WERI-Rb-1 (cell line): Measurements from ENCODE around the gene TIMM22.
"Not testable (repeated sequence)": the region's sequence is repeated elsewhere in the genome, so short reads cannot be mapped to it uniquely, and the experiment has no call there.

Experiments used
- DNase-seq: peaks from one replicate; pipeline ENCODE4 v3.0.0-alpha.2; 2020
- H3K27ac ChIP-seq: fragments of 250-450 bp; sonication (Bioruptor Pico); 2 replicates; pipeline ENCODE4 v1.5.1; 2020; ENCODE audit warnings: mild to moderate bottlenecking, moderate library complexity
- H3K27me3 ChIP-seq: fragments of 250-450 bp; sonication (Bioruptor Pico); 2 replicates; pipeline ENCODE4 v1.5.1; 2021; ENCODE audit warnings: mild to moderate bottlenecking, low read depth, moderate library complexity; ENCODE audit not compliant: insufficient read depth, severe bottlenecking
- H3K36me3 ChIP-seq: fragments of 250-450 bp; sonication (Bioruptor Pico); 2 replicates; pipeline ENCODE4 v1.5.1; 2020; ENCODE audit warnings: mild to moderate bottlenecking, moderate library complexity
- H3K4me3 ChIP-seq: 2 replicates; pipeline ENCODE4 v1.5.1; 2011; ENCODE audit warnings: low read depth, mild to moderate bottlenecking, control low read depth, low read length
- H3K9me3 ChIP-seq: fragments of 250-450 bp; sonication (Bioruptor Pico); 2 replicates; pipeline ENCODE4 v1.5.1; 2021; ENCODE audit warnings: mild to moderate bottlenecking, moderate library complexity; ENCODE audit not compliant: severe bottlenecking
- CTCF ChIP-seq: IDR thresholded peaks from 2 replicates; pipeline ENCODE4 v1.5.1; 2011; ENCODE audit warnings: low read depth, mild to moderate bottlenecking, control low read depth, inconsistent platforms, low read length

TIMM22 gene

DNA sequence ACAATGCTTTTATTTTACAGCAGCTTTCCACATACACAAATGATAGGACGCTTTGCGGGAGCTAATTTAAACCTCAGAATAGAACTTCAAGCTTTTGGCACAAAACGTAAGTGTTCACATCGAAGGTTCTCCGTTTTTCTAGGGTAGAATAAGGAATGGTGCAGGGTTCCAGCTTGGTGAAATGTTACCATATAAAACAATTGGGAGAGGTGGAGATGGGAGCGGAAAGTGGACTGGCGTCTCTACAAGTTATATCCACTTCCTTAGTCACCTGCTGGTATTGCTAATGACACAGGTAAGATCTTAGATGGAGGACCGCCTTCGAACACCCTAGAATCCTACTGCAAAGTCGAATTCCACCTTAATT, 15.7 kb upstream of the TIMM22 start:
- Histone ChIP-seq H3K9me3 (no peaks in the 10 kb centered on the region), H3K27ac (no peak overlapping the region), H3K27me3 (no peaks in the 10 kb centered on the region), H3K4me3 (no peak overlapping the region), H3K36me3 (no peaks in the 10 kb centered on the region; the same call in 1 of the 2 replicates)
- TF ChIP-seq CTCF: no peak
- no peak for DNase-seq

DNA sequence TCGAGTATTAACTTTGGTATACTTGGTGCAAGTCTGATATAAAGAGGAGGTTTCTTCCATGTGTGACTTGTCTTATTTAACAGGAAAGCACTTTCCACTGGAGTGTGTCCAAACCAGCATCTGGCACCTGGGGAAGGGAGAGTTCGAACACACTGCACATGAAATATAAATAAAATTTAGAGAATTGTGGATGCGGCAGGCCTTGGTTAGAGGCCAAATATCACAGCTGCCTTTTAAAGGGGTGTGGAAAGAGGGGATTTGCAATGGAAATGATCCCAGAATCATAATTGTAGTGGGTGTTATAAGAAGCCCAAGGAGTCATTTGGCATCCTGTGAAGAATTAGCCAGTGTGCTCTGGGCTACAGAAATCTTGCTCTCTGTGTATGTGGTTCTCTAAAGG, 13.0 kb upstream of the TIMM22 start:
- DNase-seq: no peak
- Histone ChIP-seq H3K4me3 (no peak overlapping the region), H3K27me3 (no peaks in the 10 kb centered on the region)

DNA sequence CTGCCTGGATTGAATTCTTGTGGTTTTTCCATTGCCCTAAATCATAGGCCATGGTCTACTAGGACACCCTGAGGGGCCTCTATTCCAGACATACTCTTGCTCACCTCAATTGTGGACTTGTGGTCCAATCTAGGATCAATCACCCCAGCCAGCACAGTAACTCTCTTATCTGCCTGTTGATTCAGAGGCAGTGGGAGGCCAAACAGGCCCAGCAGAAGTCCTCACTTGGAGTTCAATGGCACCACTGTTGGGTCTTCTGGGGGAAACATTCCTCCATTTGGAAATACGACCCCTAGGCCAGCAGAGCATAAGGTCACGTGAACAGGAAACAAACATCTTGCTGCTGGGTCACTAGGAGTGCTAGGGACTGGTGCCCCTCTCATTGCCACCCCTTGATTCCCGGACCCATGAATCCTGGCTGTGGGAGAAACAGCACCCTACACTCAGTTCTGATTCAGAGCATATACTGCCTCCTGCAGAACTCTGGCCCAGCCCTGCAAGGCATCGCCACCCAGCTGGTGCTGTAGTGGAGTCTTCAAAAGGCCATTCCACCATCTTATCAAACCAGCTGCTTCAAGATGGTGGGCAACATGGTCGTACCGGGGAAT, 10.5 kb upstream of the TIMM22 start:
- no peak overlapping the region for H3K4me3 ChIP-seq
- H3K9me3 ChIP-seq: no peaks in the 10 kb centered on the region
- DNase-seq: no peak
- H3K27ac ChIP-seq: no peak overlapping the region
- no peaks in the 10 kb centered on the region for H3K36me3 ChIP-seq
- no peak for TF ChIP-seq CTCF
- no peaks in the 10 kb centered on the region for H3K27me3 ChIP-seq

More for the DNA sequence above, 13.0 kb upstream of the TIMM22 start:
- no peaks in the 10 kb centered on the region for H3K36me3 ChIP-seq
- H3K27ac ChIP-seq: no peak overlapping the region
- no peaks in the 10 kb centered on the region for H3K9me3 ChIP-seq
- TF ChIP-seq CTCF: no peak

- Histone ChIP-seq H3K36me3 (no peaks in the 10 kb centered on the region), H3K4me3 (no peak overlapping the region), H3K27ac (no peak overlapping the region), H3K27me3 (no peaks in the 10 kb centered on the region), H3K9me3 (no peaks in the 10 kb centered on the region)
- no peak for TF ChIP-seq CTCF
- no peak for DNase-seq
Observed at GRCh38 chr17:987931-988330, 9.0 kb upstream of the TIMM22 start.

- no peak overlapping the region for H3K4me3 ChIP-seq
- no peaks in the 10 kb centered on the region for H3K27me3 ChIP-seq
- H3K36me3 ChIP-seq: no peaks in the 10 kb centered on the region
- H3K9me3 ChIP-seq: no peaks in the 10 kb centered on the region
- DNase-seq: no peak
- TF ChIP-seq CTCF: no peak
- no peak overlapping the region for H3K27ac ChIP-seq
Observed at GRCh38 chr17:988561-988960, 8.4 kb upstream of the TIMM22 start.

DNA sequence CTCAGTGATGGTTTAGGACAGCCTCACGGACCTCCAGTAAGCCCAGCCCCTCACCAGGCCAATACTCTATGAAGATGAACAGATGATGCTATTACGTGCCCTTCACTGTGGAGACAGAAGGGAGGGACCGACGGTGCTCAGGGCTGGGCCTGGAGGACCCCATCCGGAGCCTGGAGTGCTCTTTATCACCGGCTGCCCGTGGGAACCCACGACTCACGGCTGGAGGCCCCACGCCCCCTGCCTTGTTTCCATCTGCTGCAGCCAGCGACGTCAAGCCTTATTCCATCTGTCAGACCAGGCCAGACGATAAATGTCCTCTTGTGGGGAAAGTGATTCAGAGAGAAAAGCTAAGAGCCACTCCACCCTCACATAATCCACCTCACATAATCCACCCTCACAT, 4.0 kb upstream of the TIMM22 start:
- Histone ChIP-seq H3K4me3 (no peak overlapping the region), H3K36me3 (no peaks in the 10 kb centered on the region), H3K9me3 (peaks cover 3% of the 10 kb centered on the region), H3K27me3 (no peaks in the 10 kb centered on the region), H3K27ac (no peak overlapping the region)
- DNase-seq: peak; percentile 21
- no peak for TF ChIP-seq CTCF

DNA sequence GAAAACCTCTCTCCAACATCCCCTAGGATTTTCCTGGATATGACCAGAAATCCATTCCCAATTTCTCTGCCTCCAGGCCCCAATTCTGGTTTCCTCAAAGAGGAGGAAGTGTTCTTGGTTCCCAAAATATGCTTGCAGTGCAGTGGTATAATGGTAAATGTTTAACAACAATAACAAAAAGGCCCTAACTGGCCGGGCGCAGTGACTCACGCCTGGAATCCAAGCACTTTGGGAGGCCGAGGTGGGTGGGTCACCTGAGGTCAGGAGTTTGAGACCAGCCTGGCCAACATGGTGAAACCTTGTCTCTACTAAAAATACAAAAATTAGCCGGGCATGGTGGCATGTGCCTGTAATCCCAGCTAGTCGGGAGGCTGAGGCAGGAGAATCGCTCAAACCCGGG, 1.6 kb upstream of the TIMM22 start:
- DNase-seq, H3K4me3 ChIP-seq, H3K27ac ChIP-seq, H3K27me3 ChIP-seq, H3K9me3 ChIP-seq: not testable (repeated sequence)
- peaks cover 17% of the 10 kb centered on the region for H3K36me3 ChIP-seq
